Neural progenitor cell (in vitro differentiated cells): ENCODE results near the gene WDR54.

Experiments
- CTCF ChIP-seq: fragments of 200-600 bp; sonication (generic); IDR thresholded peaks from 2 replicates; pipeline ENCODE4 v1.5.1; 2017; ENCODE audit warnings: antibody characterized with exemption, mild to moderate bottlenecking
- EZH2 ChIP-seq: fragments of 200-600 bp; sonication (generic); IDR thresholded peaks from 2 replicates; pipeline ENCODE4 v1.6.1; 2017; ENCODE audit warnings: antibody characterized with exemption, mild to moderate bottlenecking, moderate library complexity

GRCh38 chr2:74373985-74374384 is 47.5 kb upstream of the WDR54 start:
- TF ChIP-seq EZH2 = no peak
- no peak for TF ChIP-seq CTCF
